GM21723 (cell line): Measurements from ENCODE around the gene EGR1.
"Not testable (repeated sequence)": the region's sequence is repeated elsewhere in the genome, so short reads cannot be mapped to it uniquely, and the experiment has no call there.

Experiments
- ATAC-seq: cut with Tn5 transposase; IDR thresholded peaks from one replicate; pipeline ENCODE4 v1.9.1; 2021; ENCODE audit warnings: mild to moderate bottlenecking, moderate library complexity; ENCODE audit not compliant: unreplicated experiment

Gene EGR1

GRCh38 chr5:138506370-138507306 is 41.4 kb downstream of the EGR1 start:
- ATAC-seq = no peak

- not testable (repeated sequence) for ATAC-seq
These were observed 42.2 kb downstream of the EGR1 start for GRCh38 chr5:138507485-138507884.

- no peak for ATAC-seq
These were observed 43.7 kb downstream of the EGR1 start for GRCh38 chr5:138508958-138509357.

- ATAC-seq = no peak
These were observed 48.7 kb downstream of the EGR1 start for GRCh38 chr5:138514021-138514420.

GRCh38 chr5:138515556-138516245 is 50.4 kb downstream of the EGR1 start:
- ATAC-seq = no peak

- ATAC-seq = no peak
These were observed 52.2 kb downstream of the EGR1 start for GRCh38 chr5:138517437-138517836.
